HEK293 (cell line): Measurements from ENCODE around the gene TRIM47.

ENCODE experiments used
- CTCF ChIA-PET: fragments of 350-600 bp; formaldehyde crosslinking; extraction: SDS; loops from one replicate; lab custom pipeline; 2021; ENCODE audit warnings: antibody characterized with exemption; lab: Yijun Ruan, JAX
- POLR2A ChIA-PET: fragments of 300-600 bp; formaldehyde crosslinking; extraction: SDS; loops from one replicate; lab custom pipeline; 2020; ENCODE audit warnings: antibody characterized with exemption, inconsistent platforms; lab: Yijun Ruan, JAX
- H3K27ac ChIP-seq: fragments of 200-500 bp; sonication (Bioruptor generic); 2 replicates; pipeline ENCODE4 v1.5.1; 2014; ENCODE audit warnings: low read depth, low read length, control low read depth, inconsistent platforms; ENCODE audit errors: extremely low read depth
- H3K36me3 ChIP-seq, 2 experiments: fragments of 200-500 bp in 1 of 2; sonication (Bioruptor generic) in 1 of 2; 1 replicate in 1 of 2; 2 replicates in 1 of 2; pipeline ENCODE4 v1.5.1; 2014 to 2017; ENCODE audit warnings: inconsistent platforms in 2 of 2, low read length in 2 of 2; ENCODE audit not compliant: control insufficient read depth in 2 of 2, insufficient read depth in 1 of 2
- H3K4me1 ChIP-seq: fragments of 200-500 bp; sonication (Bioruptor generic); 2 replicates; pipeline ENCODE4 v1.5.1; 2014; ENCODE audit warnings: mild to moderate bottlenecking, low read length, inconsistent platforms; ENCODE audit not compliant: control insufficient read depth, insufficient read depth
- H3K4me3 ChIP-seq: 2 replicates; pipeline ENCODE4 v1.5.1; 2011; ENCODE audit warnings: low read depth, mild to moderate bottlenecking, control low read depth, low read length, moderate library complexity
- H3K9me3 ChIP-seq: fragments of 200-500 bp; sonication (Bioruptor generic); 2 replicates; pipeline ENCODE4 v1.5.1; 2014; ENCODE audit warnings: low read depth, low read length, inconsistent platforms; ENCODE audit not compliant: control insufficient read depth, insufficient read depth
- EGR2 ChIP-seq: fragments of 450-650 bp; formaldehyde crosslinking; IDR thresholded peaks from 2 replicates; pipeline ENCODE4 v1.5.1; 2016; ENCODE audit warnings: low read depth, missing biosample characterization, missing genetic modification characterization
- GLIS2 ChIP-seq: fragments of 450-650 bp; formaldehyde crosslinking; IDR thresholded peaks from 2 replicates; pipeline ENCODE4 v1.5.1; 2016; ENCODE audit warnings: missing biosample characterization, missing genetic modification characterization
- IKZF3 ChIP-seq: fragments of 450-650 bp; IDR thresholded peaks from 2 replicates; pipeline ENCODE4 v1.5.0; 2018; ENCODE audit warnings: missing biosample characterization, mild to moderate bottlenecking, missing genetic modification characterization, moderate library complexity
- KLF8 ChIP-seq: fragments of 450-650 bp; formaldehyde crosslinking; IDR thresholded peaks from 2 replicates; pipeline ENCODE4 v1.5.1; 2016; ENCODE audit warnings: missing biosample characterization, missing genetic modification characterization
- OSR2 ChIP-seq: fragments of 450-650 bp; formaldehyde crosslinking; IDR thresholded peaks from 2 replicates; pipeline ENCODE4 v1.5.1; 2016; ENCODE audit warnings: missing biosample characterization, missing genetic modification characterization
- PATZ1 ChIP-seq: fragments of 450-650 bp; formaldehyde crosslinking; IDR thresholded peaks from 2 replicates; pipeline ENCODE4 v1.5.1; 2016; ENCODE audit warnings: missing biosample characterization, missing genetic modification characterization
- PRDM1 ChIP-seq: fragments of 450-650 bp; formaldehyde crosslinking; IDR thresholded peaks from 2 replicates; pipeline ENCODE4; 2016; ENCODE audit warnings: missing biosample characterization, missing genetic modification characterization
- ZBTB17 ChIP-seq: fragments of 450-650 bp; formaldehyde crosslinking; IDR thresholded peaks from 2 replicates; pipeline ENCODE4 v1.5.1; 2016; ENCODE audit warnings: missing biosample characterization, missing genetic modification characterization
- ZBTB21 ChIP-seq: fragments of 450-650 bp; formaldehyde crosslinking; IDR thresholded peaks from 2 replicates; pipeline ENCODE4 v1.5.1; 2017; ENCODE audit warnings: missing biosample characterization, missing genetic modification characterization
- ZBTB8A ChIP-seq: fragments of 450-650 bp; formaldehyde crosslinking; IDR thresholded peaks from 2 replicates; pipeline ENCODE4 v1.5.1; 2016; ENCODE audit warnings: missing biosample characterization, missing genetic modification characterization
- ZEB2 ChIP-seq: fragments of 450-650 bp; formaldehyde crosslinking; IDR thresholded peaks from 2 replicates; pipeline ENCODE4 v1.5.1; 2016; ENCODE audit warnings: missing biosample characterization, missing genetic modification characterization
- ZFP3 ChIP-seq: fragments of 450-650 bp; formaldehyde crosslinking; IDR thresholded peaks from 2 replicates; pipeline ENCODE4 v1.5.1; 2016; ENCODE audit warnings: low read depth, missing biosample characterization, missing genetic modification characterization
- ZNF16 ChIP-seq: fragments of 450-650 bp; formaldehyde crosslinking; IDR thresholded peaks from 2 replicates; pipeline ENCODE4 v1.5.1; 2016; ENCODE audit warnings: low read depth, missing biosample characterization, missing genetic modification characterization
- ZNF19 ChIP-seq: fragments of 450-650 bp; formaldehyde crosslinking; IDR thresholded peaks from 2 replicates; pipeline ENCODE4; 2016; ENCODE audit warnings: missing biosample characterization, missing genetic modification characterization, low read depth
- ZNF221 ChIP-seq: fragments of 450-650 bp; formaldehyde crosslinking; IDR thresholded peaks from 2 replicates; pipeline ENCODE4 v1.5.1; 2017; ENCODE audit warnings: missing biosample characterization, missing genetic modification characterization, borderline replicate concordance
- ZNF324 ChIP-seq: fragments of 450-650 bp; formaldehyde crosslinking; IDR thresholded peaks from 2 replicates; pipeline ENCODE4 v1.5.1; 2016; ENCODE audit warnings: missing biosample characterization, missing genetic modification characterization
- ZNF341 ChIP-seq: fragments of 450-650 bp; formaldehyde crosslinking; IDR thresholded peaks from 2 replicates; pipeline ENCODE4; 2016; ENCODE audit warnings: low read depth, missing biosample characterization, missing genetic modification characterization
- ZNF362 ChIP-seq: fragments of 450-650 bp; formaldehyde crosslinking; IDR thresholded peaks from 2 replicates; pipeline ENCODE4 v1.5.1; 2016; ENCODE audit warnings: missing biosample characterization, missing genetic modification characterization
- ZNF366 ChIP-seq: fragments of 450-650 bp; formaldehyde crosslinking; conservative IDR thresholded peaks from 2 replicates; pipeline ENCODE4 v1.5.1; 2016; ENCODE audit warnings: missing biosample characterization, missing genetic modification characterization
- ZNF423 ChIP-seq: fragments of 450-650 bp; formaldehyde crosslinking; IDR thresholded peaks from 2 replicates; pipeline ENCODE4 v1.5.1; 2016; ENCODE audit warnings: missing biosample characterization, missing genetic modification characterization
- ZNF426 ChIP-seq: fragments of 450-650 bp; formaldehyde crosslinking; IDR thresholded peaks from 2 replicates; pipeline ENCODE4 v1.5.1; 2017; ENCODE audit warnings: missing biosample characterization, missing genetic modification characterization, mild to moderate bottlenecking, inconsistent platforms, moderate library complexity
- ZNF549 ChIP-seq: fragments of 450-650 bp; IDR thresholded peaks from 2 replicates; pipeline ENCODE4 v1.5.1; 2018; ENCODE audit warnings: missing biosample characterization, missing genetic modification characterization, mild to moderate bottlenecking, inconsistent platforms, moderate library complexity
- ZNF560 ChIP-seq: fragments of 450-650 bp; formaldehyde crosslinking; IDR thresholded peaks from 2 replicates; pipeline ENCODE4 v1.5.1; 2017; ENCODE audit warnings: missing biosample characterization, missing genetic modification characterization, borderline replicate concordance
- ZNF670 ChIP-seq: fragments of 450-650 bp; formaldehyde crosslinking; IDR thresholded peaks from 2 replicates; pipeline ENCODE4 v1.5.1; 2016; ENCODE audit warnings: missing biosample characterization, missing genetic modification characterization, low read depth
- ZNF776 ChIP-seq: fragments of 450-650 bp; formaldehyde crosslinking; IDR thresholded peaks from 2 replicates; pipeline ENCODE4 v1.5.0; 2017; ENCODE audit warnings: missing biosample characterization, missing genetic modification characterization, borderline replicate concordance
- ZXDB ChIP-seq: fragments of 450-650 bp; formaldehyde crosslinking; IDR thresholded peaks from 2 replicates; pipeline ENCODE4 v1.5.1; 2016; ENCODE audit warnings: missing biosample characterization, missing genetic modification characterization
- TF ChIP-seq, protein P1 (sequence below): fragments of 450-650 bp; formaldehyde crosslinking; IDR thresholded peaks from 2 replicates; pipeline ENCODE4 v1.5.1; 2016; ENCODE audit warnings: missing biosample characterization, missing genetic modification characterization

TRIM47 gene

GRCh38 chr17:75898065-75898464 is 19.7 kb upstream of the TRIM47 start:
- H3K36me3 ChIP-seq, result peaks cover 25 to 55% of the 10 kb centered on the region in 2 experiments
- peak overlapping the region; percentile 98 for H3K27ac ChIP-seq
- ChIA-PET CTCF (interaction anchor here (0.9 to 4.3 kb wide), 5 partner anchors 20 to 107 kb away, joined by 3 to 28 read pairs (median 11); partner anchors contain the start of gene TRIM47), POLR2A (interaction anchor here (0.5 to 3.2 kb wide), 5 partner anchors 40 to 118 kb away, joined by 3 to 19 read pairs (median 4); partner anchors contain the start of genes ACOX1, TEN1 and WBP2)
- H3K9me3 ChIP-seq, result no peaks in the 10 kb centered on the region
- no peak overlapping the region for H3K4me3 ChIP-seq
- peaks cover 10% of the 10 kb centered on the region for H3K4me1 ChIP-seq
- TF ChIP-seq IKZF3, result 0 out of 2 replicates have a peak, but pooled peaks have one; percentile 29
- TF ChIP-seq ZFP3 (tag by site-specific recombination), result no peak

- Histone ChIP-seq H3K27ac (peak overlapping the region; percentile 98), H3K4me3 (no peak overlapping the region; the same call in 1 of the 2 replicates), H3K36me3 (peaks cover 20 to 55% of the 10 kb centered on the region in 2 experiments), H3K4me1 (peaks cover 10% of the 10 kb centered on the region), H3K9me3 (no peaks in the 10 kb centered on the region)
- CTCF ChIA-PET, result interaction anchor here (0.7 to 4.3 kb wide), 8 partner anchors 8 to 108 kb away, joined by 3 to 28 read pairs (median 8); partner anchors contain the start of genes TRIM47 and WBP2
- POLR2A ChIA-PET, result interaction anchor here (0.5 to 3.2 kb wide), 15 partner anchors 7 to 119 kb away, joined by 3 to 19 read pairs (median 4); partner anchors contain the start of genes ACOX1, MRPL38, TEN1 and TRIM47
- TF ChIP-seq ZBTB17 (tag by site-specific recombination), result peak; percentile 54; the same call in 1 of the 2 replicates
- TF ChIP-seq, protein P1, sequence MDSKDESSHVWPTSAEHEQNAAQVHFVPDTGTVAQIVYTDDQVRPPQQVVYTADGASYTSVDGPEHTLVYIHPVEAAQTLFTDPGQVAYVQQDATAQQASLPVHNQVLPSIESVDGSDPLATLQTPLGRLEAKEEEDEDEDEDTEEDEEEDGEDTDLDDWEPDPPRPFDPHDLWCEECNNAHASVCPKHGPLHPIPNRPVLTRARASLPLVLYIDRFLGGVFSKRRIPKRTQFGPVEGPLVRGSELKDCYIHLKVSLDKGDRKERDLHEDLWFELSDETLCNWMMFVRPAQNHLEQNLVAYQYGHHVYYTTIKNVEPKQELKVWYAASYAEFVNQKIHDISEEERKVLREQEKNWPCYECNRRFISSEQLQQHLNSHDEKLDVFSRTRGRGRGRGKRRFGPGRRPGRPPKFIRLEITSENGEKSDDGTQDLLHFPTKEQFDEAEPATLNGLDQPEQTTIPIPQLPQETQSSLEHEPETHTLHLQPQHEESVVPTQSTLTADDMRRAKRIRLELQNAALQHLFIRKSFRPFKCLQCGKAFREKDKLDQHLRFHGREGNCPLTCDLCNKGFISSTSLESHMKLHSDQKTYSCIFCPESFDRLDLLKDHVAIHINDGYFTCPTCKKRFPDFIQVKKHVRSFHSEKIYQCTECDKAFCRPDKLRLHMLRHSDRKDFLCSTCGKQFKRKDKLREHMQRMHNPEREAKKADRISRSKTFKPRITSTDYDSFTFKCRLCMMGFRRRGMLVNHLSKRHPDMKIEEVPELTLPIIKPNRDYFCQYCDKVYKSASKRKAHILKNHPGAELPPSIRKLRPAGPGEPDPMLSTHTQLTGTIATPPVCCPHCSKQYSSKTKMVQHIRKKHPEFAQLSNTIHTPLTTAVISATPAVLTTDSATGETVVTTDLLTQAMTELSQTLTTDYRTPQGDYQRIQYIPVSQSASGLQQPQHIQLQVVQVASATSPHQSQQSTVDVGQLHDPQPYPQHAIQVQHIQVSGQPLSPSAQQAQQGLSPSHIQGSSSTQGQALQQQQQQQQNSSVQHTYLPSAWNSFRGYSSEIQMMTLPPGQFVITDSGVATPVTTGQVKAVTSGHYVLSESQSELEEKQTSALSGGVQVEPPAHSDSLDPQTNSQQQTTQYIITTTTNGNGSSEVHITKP (tag by site-specific recombination), result 0 out of 2 replicates have a peak, but pooled peaks have one; percentile 28
- TF ChIP-seq KLF8 (tag by site-specific recombination), result 0 out of 2 replicates have a peak, but pooled peaks have one; percentile 7
- no peak for TF ChIP-seq ZNF362
- no peak for TF ChIP-seq ZNF16 (tag by site-specific recombination)
- TF ChIP-seq ZNF549 (tag by site-specific recombination), result no peak
- no peak for TF ChIP-seq ZBTB21
- peak; percentile 85; the same call in 1 of the 2 replicates for TF ChIP-seq PATZ1 (tag by site-specific recombination)
- TF ChIP-seq ZNF776 (tag by site-specific recombination), result no peak
- no peak for TF ChIP-seq ZNF19 (tag by site-specific recombination)
- TF ChIP-seq ZXDB (tag by site-specific recombination), result 0 out of 2 replicates have a peak, but pooled peaks have one; percentile 23
- no peak for TF ChIP-seq ZNF670
- TF ChIP-seq ZNF341 (tag by site-specific recombination), result peak; percentile 81
- TF ChIP-seq ZNF426 (tag by site-specific recombination), result no peak
- no peak for TF ChIP-seq ZNF423 (tag by site-specific recombination)
- TF ChIP-seq OSR2 (tag by site-specific recombination), result no peak
- 0 out of 2 replicates have a peak, but pooled peaks have one; percentile 22 for TF ChIP-seq ZNF366
- TF ChIP-seq ZNF560, result no peak
- TF ChIP-seq PRDM1 (tag by site-specific recombination), result no peak
- TF ChIP-seq ZBTB8A (tag by site-specific recombination), result peak; percentile 88
- TF ChIP-seq GLIS2 (tag by site-specific recombination), result peak; percentile 99
- TF ChIP-seq ZNF221 (tag by site-specific recombination), result no peak
- no peak for TF ChIP-seq ZNF324 (tag by site-specific recombination)
- 0 out of 2 replicates have a peak, but pooled peaks have one; percentile 5 for TF ChIP-seq ZEB2 (tag by site-specific recombination)
- TF ChIP-seq EGR2 (tag by site-specific recombination), result 0 out of 2 replicates have a peak, but pooled peaks have one; percentile 33
Observed at GRCh38 chr17:75897160-75898019, 19.0 kb upstream of the TRIM47 start.
